PFSK-1 (cell line): Measurements from ENCODE around the gene MR1.

Experiments used
- FOXP2 ChIP-seq: optimal IDR thresholded peaks from 2 replicates; pipeline ENCODE3; 2011; ENCODE audit warnings: borderline replicate concordance, control low read depth, inconsistent platforms; ENCODE audit not compliant: insufficient read depth; ENCODE audit errors: extremely low read length, extremely low read depth
- POLR2AphosphoS5 ChIP-seq: IDR thresholded peaks from 2 replicates; pipeline ENCODE4 v1.6.1; 2012; ENCODE audit warnings: low read depth, mild to moderate bottlenecking, control low read depth, low read length, moderate library complexity
- REST ChIP-seq, 2 experiments: IDR thresholded peaks; 2 replicates each; pipeline versions ENCODE4 v1.6.1 to v1.8.0; 2011 to 2012; ENCODE audit warnings: low read depth in 2 of 2, low read length in 2 of 2, control low read depth in 1 of 2, inconsistent platforms in 1 of 2, mild to moderate bottlenecking in 1 of 2, moderate library complexity in 1 of 2; ENCODE audit not compliant: insufficient read depth in 1 of 2
- SIN3A ChIP-seq: IDR thresholded peaks from 2 replicates; pipeline ENCODE4 v1.6.1; 2012; ENCODE audit warnings: mild to moderate bottlenecking, low read length, moderate library complexity, borderline replicate concordance; ENCODE audit not compliant: insufficient read depth
- TAF1 ChIP-seq: IDR thresholded peaks from 2 replicates; pipeline ENCODE4 v1.6.1; 2012; ENCODE audit warnings: low read length, control low read depth, borderline replicate concordance; ENCODE audit not compliant: insufficient read depth

MR1 gene

DNA sequence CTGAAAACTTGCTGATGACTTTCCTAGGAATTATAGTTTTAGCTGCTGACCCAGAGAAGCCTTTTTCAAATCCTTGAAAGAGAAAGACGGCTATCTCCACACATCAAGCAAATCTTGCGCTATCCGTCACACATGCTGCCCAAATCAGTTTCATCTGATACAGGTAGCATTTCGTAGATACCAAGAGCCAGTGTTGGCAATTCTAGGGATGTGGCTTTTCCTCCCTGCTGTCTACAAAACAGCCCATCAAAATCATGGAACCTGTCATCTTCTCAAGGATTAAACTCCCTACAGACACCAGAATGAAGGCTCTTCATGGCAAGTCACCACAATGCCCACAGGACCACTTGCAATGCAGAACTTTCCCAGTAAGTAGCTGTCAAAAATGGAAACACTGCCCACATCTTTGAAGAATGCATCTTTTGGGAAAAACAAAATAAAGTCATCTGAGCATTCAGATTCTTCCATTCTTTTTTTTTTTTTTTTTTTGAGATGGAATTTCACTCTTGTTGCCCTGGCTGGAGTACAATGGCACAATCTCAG is 21.5 kb upstream of the MR1 start:
- TF ChIP-seq TAF1 (no peak), FOXP2 (no peak), POLR2AphosphoS5 (no peak), SIN3A (no peak), REST (IDR thresholded peaks at IDR 0.05; ENCODE audit: insufficient read depth in 1 of 2, low read depth in 2 of 2, low read length in 2 of 2) (no peak)

GRCh38 chr1:181013144-181013543 is 20.6 kb upstream of the MR1 start:
- no peak for TF ChIP-seq FOXP2
- no peak for TF ChIP-seq POLR2AphosphoS5
- no peak for TF ChIP-seq SIN3A
- TF ChIP-seq REST (IDR thresholded peaks at IDR 0.05; ENCODE audit: insufficient read depth in 1 of 2, low read depth in 2 of 2, low read length in 2 of 2) = no peak
- no peak for TF ChIP-seq TAF1

GRCh38 chr1:181014477-181015250 is 19.1 kb upstream of the MR1 start:
- no peak for TF ChIP-seq REST (IDR thresholded peaks at IDR 0.05; ENCODE audit: insufficient read depth in 1 of 2, low read depth in 2 of 2, low read length in 2 of 2)
- no peak for TF ChIP-seq FOXP2
- no peak for TF ChIP-seq POLR2AphosphoS5
- TF ChIP-seq SIN3A = no peak
- no peak for TF ChIP-seq TAF1

- TF ChIP-seq TAF1 = no peak
- TF ChIP-seq REST (IDR thresholded peaks at IDR 0.05; ENCODE audit: insufficient read depth in 1 of 2, low read depth in 2 of 2, low read length in 2 of 2) = no peak
- no peak for TF ChIP-seq POLR2AphosphoS5
- TF ChIP-seq FOXP2 = no peak
- no peak for TF ChIP-seq SIN3A
These were observed 18.6 kb upstream of the MR1 start for GRCh38 chr1:181015251-181015615.

DNA sequence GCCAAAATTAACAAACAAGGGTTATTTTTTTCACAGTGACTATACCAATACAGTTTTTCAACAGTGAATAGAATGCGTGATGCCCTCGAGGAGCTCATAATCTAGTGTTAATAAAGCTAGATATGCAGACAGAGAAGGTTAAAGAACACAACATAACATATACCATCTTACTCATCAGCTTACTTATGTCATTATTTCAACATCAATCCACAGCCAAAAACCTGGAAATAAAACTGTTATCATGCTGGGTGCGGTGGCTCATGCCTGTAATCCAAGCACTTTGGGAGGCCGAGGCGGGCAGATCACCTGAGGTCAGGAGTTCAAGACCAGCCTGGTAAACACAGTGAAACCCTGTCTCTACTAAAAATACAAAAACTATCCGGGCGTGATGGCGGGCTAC is 17.2 kb upstream of the MR1 start:
- TF ChIP-seq FOXP2 = no peak
- no peak for TF ChIP-seq TAF1
- no peak for TF ChIP-seq SIN3A
- no peak for TF ChIP-seq POLR2AphosphoS5
- no peak for TF ChIP-seq REST (IDR thresholded peaks at IDR 0.05; ENCODE audit: insufficient read depth in 1 of 2, low read depth in 2 of 2, low read length in 2 of 2)
